CD14-positive monocyte (primary cell): ENCODE results near the gene GOSR1. TPM values are rescaled to one million over a fixed set of nuclear protein-coding genes. Genes with fewer than 3 reads are reported as not detected.
"Not testable (repeated sequence)": the region's sequence is repeated elsewhere in the genome, so short reads cannot be mapped to it uniquely, and the experiment has no call there.

ENCODE experiments used
- DNase-seq, 3 donors: peaks; one replicate each; pipeline ENCODE4 v3.0.0-alpha.2; 2011 to 2022
- H2AFZ ChIP-seq: 2 replicates; pipeline ENCODE4 v1.6.0; 2012; ENCODE audit warnings: mild to moderate bottlenecking, low read depth, low read length, inconsistent platforms; ENCODE audit not compliant: insufficient read depth, poor library complexity, severe bottlenecking
- H3K27ac ChIP-seq, 2 donors: 1 replicate in 1 of 2; 2 replicates in 1 of 2; pipeline ENCODE4 v1.5.1; 2012 to 2013; ENCODE audit warnings: low read length in 2 of 2, control low read depth in 1 of 2, inconsistent platforms in 1 of 2, low read depth in 1 of 2, mild to moderate bottlenecking in 1 of 2
- H3K27me3 ChIP-seq, 2 donors: one replicate each; pipeline versions ENCODE4 v1.6.0 to v1.6.1; 2011 to 2013; ENCODE audit warnings: low read length in 2 of 2; ENCODE audit not compliant: control insufficient read depth in 2 of 2, insufficient read depth in 2 of 2
- H3K36me3 ChIP-seq, 2 donors: replicated peaks in 1 of 2; 1 replicate in 1 of 2; 2 replicates in 1 of 2; pipeline versions ENCODE4 v1.5.1 to v1.6.1; 2012 to 2013; ENCODE audit warnings: low read length in 2 of 2, control low read depth in 1 of 2, inconsistent platforms in 1 of 2, mild to moderate bottlenecking in 1 of 2; ENCODE audit not compliant: insufficient read depth in 2 of 2, control insufficient read depth in 1 of 2
- H3K4me1 ChIP-seq, 2 donors: 1 replicate in 1 of 2; 2 replicates in 1 of 2; pipeline versions ENCODE4 v1.5.1 to v1.6.1; 2012 to 2013; ENCODE audit warnings: low read length in 2 of 2, control low read depth in 1 of 2, inconsistent platforms in 1 of 2, mild to moderate bottlenecking in 1 of 2, moderate library complexity in 1 of 2; ENCODE audit not compliant: insufficient read depth in 2 of 2, control insufficient read depth in 1 of 2
- H3K4me2 ChIP-seq: replicated peaks from 2 replicates; pipeline ENCODE3; 2012; ENCODE audit warnings: low read length, moderate library complexity, mild to moderate bottlenecking; ENCODE audit not compliant: poor library complexity, severe bottlenecking; ENCODE audit errors: extremely low read depth
- H3K4me3 ChIP-seq, 3 experiments: fragments of 200-600 bp in 1 of 3; sonication (generic) in 1 of 3; replicated peaks in 1 of 3; 1 replicate in 2 of 3; 2 replicates in 1 of 3; pipeline ENCODE4 v1.5.1; 2011 to 2013; ENCODE audit warnings: low read length in 3 of 3, mild to moderate bottlenecking in 3 of 3, control low read depth in 2 of 3, low read depth in 2 of 3, inconsistent platforms in 1 of 3, moderate library complexity in 1 of 3
- H3K79me2 ChIP-seq: 2 replicates; pipeline ENCODE4 v1.6.0; 2012; ENCODE audit warnings: mild to moderate bottlenecking, control low read depth, inconsistent platforms, low read length, moderate library complexity; ENCODE audit not compliant: insufficient read depth
- H3K9ac ChIP-seq: 2 replicates; pipeline ENCODE4 v1.6.0; 2017; ENCODE audit warnings: low read length, mild to moderate bottlenecking; ENCODE audit not compliant: insufficient read depth, poor library complexity, severe bottlenecking
- H3K9me3 ChIP-seq, 2 donors: replicated peaks in 1 of 2; 1 replicate in 1 of 2; 2 replicates in 1 of 2; pipeline versions ENCODE4 v1.5.1 to v1.6.1; 2012 to 2013; ENCODE audit warnings: low read length in 2 of 2, control low read depth in 1 of 2; ENCODE audit not compliant: control insufficient read depth in 1 of 2, insufficient read depth in 1 of 2
- H4K20me1 ChIP-seq: 2 replicates; pipeline ENCODE4 v1.6.0; 2012; ENCODE audit warnings: mild to moderate bottlenecking, low read length, control low read depth, moderate library complexity; ENCODE audit not compliant: insufficient read depth
- H3K27ac Mint-ChIP-seq, 7 donors: one replicate each; pipeline ENCODE4 v1.8.0; 2020; ENCODE audit warnings: mild to moderate bottlenecking in 7 of 7, mixed read lengths in 7 of 7, moderate library complexity in 6 of 7, inconsistent platforms in 2 of 7
- H3K27me3 Mint-ChIP-seq, 3 donors: one replicate each; pipeline ENCODE4 v1.8.0; 2021 to 2022; ENCODE audit warnings: low read depth in 3 of 3, mild to moderate bottlenecking in 3 of 3, mixed read lengths in 3 of 3, moderate library complexity in 3 of 3, inconsistent platforms in 1 of 3
- H3K36me3 Mint-ChIP-seq, 2 donors: one replicate each; pipeline ENCODE4 v1.8.0; 2020; ENCODE audit warnings: mixed read lengths in 2 of 2, inconsistent platforms in 1 of 2, mild to moderate bottlenecking in 1 of 2
- H3K4me1 Mint-ChIP-seq: one replicate; pipeline ENCODE4 v1.8.0; 2020; ENCODE audit warnings: mild to moderate bottlenecking, mixed read lengths
- H3K4me3 Mint-ChIP-seq, 2 donors: one replicate each; pipeline ENCODE4 v1.8.0; 2020; ENCODE audit warnings: mild to moderate bottlenecking in 2 of 2, mixed read lengths in 2 of 2, moderate library complexity in 1 of 2
- H3K9me3 Mint-ChIP-seq, 7 donors: one replicate each; pipeline ENCODE4 v1.8.0; 2020 to 2022; ENCODE audit warnings: mixed read lengths in 7 of 7, mild to moderate bottlenecking in 6 of 7, moderate library complexity in 6 of 7, inconsistent platforms in 2 of 7
- WGBS: methylation state at CpG from one replicate; pipeline ENCODE4 v1.1.5; 2013; ENCODE audit warnings: missing lambda C conversion rate; ENCODE audit not compliant: insufficient coverage; 5-methylcytosine and 5-hydroxymethylcytosine counted together
- intact Hi-C, 2 donors: fragments of 100-400 bp; cut with micrococcal nuclease; formaldehyde crosslinking; loops; one replicate each; pipeline versions ENCODE4 v1.15.0 to v1.15.1; 2023
- polyA plus RNA-seq, 3 donors: library from polyadenylated mRNA; depleted of rRNA in 1 of 3; unstranded in 2 of 3; stranded (reverse) in 1 of 3; fragments of 300-500 nt in 2 of 3; fragments of >200 nt in 1 of 3; fragmentation: Illumina TruSeq in 2 of 3; gene quantifications; 1 replicate in 2 of 3; 2 replicates in 1 of 3; pipeline ENCODE4 v1.2.3, GENCODE V29; 2012 to 2021
- TF ChIP-seq, protein P1 (sequence below): fragments of 200-600 bp; IDR thresholded peaks from one replicate; pipeline ENCODE4 v1.8.0; 2022; ENCODE audit warnings: antibody characterized with exemption, mild to moderate bottlenecking

GOSR1 gene
- polyA plus RNA-seq, 3 donors, result 12.6 to 35.7 (median 20.9) TPM

GRCh38 chr17:30573603-30574175 is 96.5 kb downstream of the GOSR1 start:
- Mint-ChIP-seq H3K27ac (peak overlapping the region in 1 of 7 donors; percentile 33), H3K36me3 (no peaks in the 10 kb centered on the region), H3K27me3 (peaks cover 1 to 7% (median 3%) of the 10 kb centered on the region in 3 donors), H3K4me3 (no peak overlapping the region), H3K4me1 (no peaks in the 10 kb centered on the region), H3K9me3 (peaks cover 0 to 2% (median 0%) of the 10 kb centered on the region in 7 donors)
- Histone ChIP-seq H4K20me1 (no peaks in the 10 kb centered on the region), H2AFZ (no peak overlapping the region), H3K36me3 (no peaks in the 10 kb centered on the region), H3K79me2 (no peaks in the 10 kb centered on the region), H3K4me1 (no peaks in the 10 kb centered on the region), H3K9me3 (no peaks in the 10 kb centered on the region), H3K27ac (no peak overlapping the region), H3K4me2 (no peak overlapping the region), H3K27me3 (no peaks in the 10 kb centered on the region), H3K4me3 (no peak overlapping the region), H3K9ac (no peak overlapping the region)
- intact Hi-C loops, result no loop called here
- TF ChIP-seq, protein P1, sequence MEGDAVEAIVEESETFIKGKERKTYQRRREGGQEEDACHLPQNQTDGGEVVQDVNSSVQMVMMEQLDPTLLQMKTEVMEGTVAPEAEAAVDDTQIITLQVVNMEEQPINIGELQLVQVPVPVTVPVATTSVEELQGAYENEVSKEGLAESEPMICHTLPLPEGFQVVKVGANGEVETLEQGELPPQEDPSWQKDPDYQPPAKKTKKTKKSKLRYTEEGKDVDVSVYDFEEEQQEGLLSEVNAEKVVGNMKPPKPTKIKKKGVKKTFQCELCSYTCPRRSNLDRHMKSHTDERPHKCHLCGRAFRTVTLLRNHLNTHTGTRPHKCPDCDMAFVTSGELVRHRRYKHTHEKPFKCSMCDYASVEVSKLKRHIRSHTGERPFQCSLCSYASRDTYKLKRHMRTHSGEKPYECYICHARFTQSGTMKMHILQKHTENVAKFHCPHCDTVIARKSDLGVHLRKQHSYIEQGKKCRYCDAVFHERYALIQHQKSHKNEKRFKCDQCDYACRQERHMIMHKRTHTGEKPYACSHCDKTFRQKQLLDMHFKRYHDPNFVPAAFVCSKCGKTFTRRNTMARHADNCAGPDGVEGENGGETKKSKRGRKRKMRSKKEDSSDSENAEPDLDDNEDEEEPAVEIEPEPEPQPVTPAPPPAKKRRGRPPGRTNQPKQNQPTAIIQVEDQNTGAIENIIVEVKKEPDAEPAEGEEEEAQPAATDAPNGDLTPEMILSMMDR, result no peak
- no peak for DNase-seq
- 100% methylated on average over 5 of the region's 8 CpGs for WGBS

- H4K20me1 ChIP-seq, H3K27ac Mint-ChIP-seq, H3K9ac ChIP-seq, H3K4me1 ChIP-seq, H3K27me3 ChIP-seq, H3K36me3 ChIP-seq, H3K4me2 ChIP-seq, H3K4me3 Mint-ChIP-seq, H3K4me1 Mint-ChIP-seq, H3K27ac ChIP-seq, H3K9me3 Mint-ChIP-seq, H3K9me3 ChIP-seq, H3K27me3 Mint-ChIP-seq, H3K79me2 ChIP-seq, DNase-seq, H2AFZ ChIP-seq, intact Hi-C loops, H3K4me3 ChIP-seq, H3K36me3 Mint-ChIP-seq: not testable (repeated sequence)
- WGBS, result 87% methylated on average over 8 of the region's 9 CpGs
Measured at GRCh38 chr17:30574309-30574708, 97.1 kb downstream of the GOSR1 start.

DNA sequence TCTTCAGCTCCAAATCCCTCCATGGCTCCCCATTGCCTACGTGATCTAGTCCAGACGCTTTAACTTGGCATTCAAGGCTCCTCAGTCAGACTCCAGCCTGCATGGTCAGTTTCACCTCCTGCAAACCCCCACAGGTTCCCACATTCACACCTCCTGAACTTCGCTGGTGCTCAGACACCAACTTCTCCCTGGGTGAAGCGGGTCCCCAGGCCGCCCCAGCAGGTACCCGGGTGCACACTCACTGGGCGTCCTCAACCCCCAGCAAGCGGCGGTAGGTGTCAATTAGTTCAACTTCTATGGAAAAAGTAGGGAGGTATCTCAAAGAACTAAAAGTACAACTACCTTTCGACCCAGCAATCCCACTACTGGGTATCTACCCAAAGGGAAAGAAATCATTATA is 97.6 kb downstream of the GOSR1 start:
- 100% methylated on average over 1 of the region's 10 CpGs for WGBS
- H3K9me3 ChIP-seq, H3K79me2 ChIP-seq, H3K9ac ChIP-seq, H3K4me2 ChIP-seq, H3K27ac Mint-ChIP-seq, H3K27me3 ChIP-seq, H3K27ac ChIP-seq, H3K27me3 Mint-ChIP-seq, H3K36me3 Mint-ChIP-seq, H3K4me1 Mint-ChIP-seq, H3K9me3 Mint-ChIP-seq, DNase-seq, H3K4me3 ChIP-seq, H3K4me1 ChIP-seq, intact Hi-C loops, H2AFZ ChIP-seq, H4K20me1 ChIP-seq, H3K4me3 Mint-ChIP-seq, H3K36me3 ChIP-seq: not testable (repeated sequence)

DNA sequence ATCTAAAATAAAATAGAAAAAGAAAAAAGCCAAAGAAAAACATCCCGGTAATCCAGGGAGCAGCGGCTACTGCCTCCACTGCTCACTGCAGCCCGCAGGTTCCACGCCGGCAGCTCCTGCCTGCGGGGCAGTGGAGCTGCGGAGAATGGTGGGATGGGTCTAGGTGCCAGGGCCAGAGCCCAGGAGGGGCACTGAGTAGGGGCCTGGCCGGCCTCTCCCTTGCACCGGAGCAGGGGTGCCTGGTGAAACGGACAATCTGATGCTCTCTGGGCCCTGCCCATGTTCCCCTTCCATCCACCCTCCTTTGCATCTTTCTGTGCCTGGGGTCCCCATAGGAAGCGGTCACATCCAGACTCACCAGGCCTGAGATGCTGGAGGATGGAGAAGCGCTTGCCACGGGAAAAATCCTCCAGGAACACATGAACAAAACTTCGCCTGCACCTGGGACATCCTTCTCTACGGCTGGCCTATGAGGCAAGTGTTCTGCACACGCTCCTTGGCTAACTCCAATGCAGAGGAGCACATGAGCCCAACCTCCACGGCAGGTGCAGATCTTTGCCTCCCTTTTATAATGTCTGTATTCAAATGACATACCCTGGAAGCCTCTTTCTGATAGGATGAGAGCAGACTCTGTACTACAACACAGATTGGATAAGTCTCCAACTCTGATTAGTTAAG is 98.6 kb downstream of the GOSR1 start:
- H3K36me3 Mint-ChIP-seq, H3K27ac ChIP-seq, H3K9me3 ChIP-seq, H3K79me2 ChIP-seq, H3K4me3 ChIP-seq, H2AFZ ChIP-seq, H3K27me3 Mint-ChIP-seq, H3K9me3 Mint-ChIP-seq, H3K4me3 Mint-ChIP-seq, H3K4me1 ChIP-seq, H3K4me2 ChIP-seq, H3K4me1 Mint-ChIP-seq, DNase-seq, H4K20me1 ChIP-seq, H3K27me3 ChIP-seq, H3K9ac ChIP-seq, H3K27ac Mint-ChIP-seq, H3K36me3 ChIP-seq, intact Hi-C loops: not testable (repeated sequence)
- WGBS, result over 99% methylated on average over 13 of the region's 17 CpGs
